Stromal cell of bone marrow (primary cell): ENCODE data around the gene C1orf74.

Source experiments
- DNase-seq: peaks from one replicate; pipeline ENCODE4 v3.0.0-alpha.2; 2012; ENCODE audit warnings: low read depth

The C1orf74 gene

GRCh38 chr1:209784265-209785169 lies at the start of gene C1orf74:
Gene C1orf74, minus strand, starts transcription at chr1:209784559. Its CDS starts 925 bp downstream, at chr1:209783634.
- peak; percentile 95 for DNase-seq

- no peak for DNase-seq
Measured at GRCh38 chr1:209831615-209832014, 47.3 kb upstream of the C1orf74 start.

GRCh38 chr1:209830722-209831121 lies 46.4 kb upstream of the C1orf74 start:
- no peak for DNase-seq

- DNase-seq = no peak
Measured at GRCh38 chr1:209829716-209830115, 45.4 kb upstream of the C1orf74 start.

- DNase-seq = peak; percentile 93
Measured at GRCh38 chr1:209827384-209828262, 43.3 kb upstream of the C1orf74 start, which contains the start of gene UTP25. Gene UTP25, plus strand, starts transcription at chr1:209827972. Its CDS starts 92 bp downstream, at chr1:209828064.

- no peak for DNase-seq
Measured at GRCh38 chr1:209825591-209826434, 41.5 kb upstream of the C1orf74 start.

GRCh38 chr1:209823143-209824041 lies 39.0 kb upstream of the C1orf74 start:
- peak; percentile 52 for DNase-seq

- no peak for DNase-seq
Measured at GRCh38 chr1:209822706-209823105, 38.3 kb upstream of the C1orf74 start.

- DNase-seq = no peak
Measured at GRCh38 chr1:209820986-209821385, 36.6 kb upstream of the C1orf74 start.

GRCh38 chr1:209819058-209819457 lies 34.7 kb upstream of the C1orf74 start:
- DNase-seq = no peak

GRCh38 chr1:209817691-209818090 lies 33.3 kb upstream of the C1orf74 start:
- no peak for DNase-seq

GRCh38 chr1:209816923-209817322 lies 32.6 kb upstream of the C1orf74 start:
- DNase-seq = no peak

- DNase-seq = no peak
Measured at GRCh38 chr1:209815931-209816341, 31.6 kb upstream of the C1orf74 start.

GRCh38 chr1:209815490-209815889 lies 31.1 kb upstream of the C1orf74 start:
- no peak for DNase-seq

GRCh38 chr1:209813902-209814301 lies 29.5 kb upstream of the C1orf74 start:
- no peak for DNase-seq

GRCh38 chr1:209810783-209811182 lies 26.4 kb upstream of the C1orf74 start:
- no peak for DNase-seq

- DNase-seq = no peak
Measured at GRCh38 chr1:209809611-209810010, 25.3 kb upstream of the C1orf74 start.

- peak; percentile 91 for DNase-seq
Measured at GRCh38 chr1:209808059-209808581, 23.8 kb upstream of the C1orf74 start.

- no peak for DNase-seq
Measured at GRCh38 chr1:209807509-209807908, 23.1 kb upstream of the C1orf74 start.
